ENCODE data around the gene STOML1.

DNA sequence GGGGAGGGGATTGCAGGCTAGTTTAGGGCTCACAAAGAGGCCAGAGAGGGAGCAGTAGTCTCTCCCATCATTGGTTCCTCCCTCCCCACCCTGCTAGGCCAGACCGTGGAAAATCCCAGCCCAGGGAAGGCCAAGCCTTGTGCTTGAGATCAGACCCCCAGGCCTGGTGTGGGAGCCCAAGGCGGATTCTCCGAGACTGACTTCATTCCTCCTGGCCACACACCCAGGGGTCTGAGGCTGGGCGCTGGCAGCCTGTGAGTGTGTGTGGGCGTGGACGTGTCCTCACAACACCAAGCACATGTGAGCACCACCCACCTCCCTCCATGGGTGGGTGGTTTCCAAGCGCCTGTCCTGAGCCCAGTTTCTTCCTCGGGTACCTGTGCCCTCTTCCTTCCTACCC lies 61.7 kb downstream of the STOML1 start:
- TF ChIP-seq TAF1 (IDR thresholded peaks at IDR 0.05; ENCODE audit: borderline replicate concordance, insufficient read depth, low read length) (no peak), SIN3A (IDR thresholded peaks at IDR 0.05; ENCODE audit: borderline replicate concordance, insufficient read depth, low read length) (no peak), POLR2AphosphoS5 (IDR thresholded peaks at IDR 0.05; ENCODE audit: low read depth, low read length) (no peak), FOXP2 (optimal IDR thresholded peaks at IDR 0.05; ENCODE audit: borderline replicate concordance, extremely low read depth, extremely low read length, insufficient read depth) (no peak)
- TF ChIP-seq, protein P1, sequence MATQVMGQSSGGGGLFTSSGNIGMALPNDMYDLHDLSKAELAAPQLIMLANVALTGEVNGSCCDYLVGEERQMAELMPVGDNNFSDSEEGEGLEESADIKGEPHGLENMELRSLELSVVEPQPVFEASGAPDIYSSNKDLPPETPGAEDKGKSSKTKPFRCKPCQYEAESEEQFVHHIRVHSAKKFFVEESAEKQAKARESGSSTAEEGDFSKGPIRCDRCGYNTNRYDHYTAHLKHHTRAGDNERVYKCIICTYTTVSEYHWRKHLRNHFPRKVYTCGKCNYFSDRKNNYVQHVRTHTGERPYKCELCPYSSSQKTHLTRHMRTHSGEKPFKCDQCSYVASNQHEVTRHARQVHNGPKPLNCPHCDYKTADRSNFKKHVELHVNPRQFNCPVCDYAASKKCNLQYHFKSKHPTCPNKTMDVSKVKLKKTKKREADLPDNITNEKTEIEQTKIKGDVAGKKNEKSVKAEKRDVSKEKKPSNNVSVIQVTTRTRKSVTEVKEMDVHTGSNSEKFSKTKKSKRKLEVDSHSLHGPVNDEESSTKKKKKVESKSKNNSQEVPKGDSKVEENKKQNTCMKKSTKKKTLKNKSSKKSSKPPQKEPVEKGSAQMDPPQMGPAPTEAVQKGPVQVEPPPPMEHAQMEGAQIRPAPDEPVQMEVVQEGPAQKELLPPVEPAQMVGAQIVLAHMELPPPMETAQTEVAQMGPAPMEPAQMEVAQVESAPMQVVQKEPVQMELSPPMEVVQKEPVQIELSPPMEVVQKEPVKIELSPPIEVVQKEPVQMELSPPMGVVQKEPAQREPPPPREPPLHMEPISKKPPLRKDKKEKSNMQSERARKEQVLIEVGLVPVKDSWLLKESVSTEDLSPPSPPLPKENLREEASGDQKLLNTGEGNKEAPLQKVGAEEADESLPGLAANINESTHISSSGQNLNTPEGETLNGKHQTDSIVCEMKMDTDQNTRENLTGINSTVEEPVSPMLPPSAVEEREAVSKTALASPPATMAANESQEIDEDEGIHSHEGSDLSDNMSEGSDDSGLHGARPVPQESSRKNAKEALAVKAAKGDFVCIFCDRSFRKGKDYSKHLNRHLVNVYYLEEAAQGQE (IDR thresholded peaks at IDR 0.05; ENCODE audit: insufficient read depth in 1 of 2, low read depth in 2 of 2, low read length in 2 of 2) = no peak

Data from PFSK-1 (cell line).